MV-4-11 (cell line): ENCODE results near the gene DESI1.
"Not testable (repeated sequence)": the region's sequence is repeated elsewhere in the genome, so short reads cannot be mapped to it uniquely, and the experiment has no call there.

ENCODE experiments used
- DNase-seq: peaks from one replicate; lab custom pipeline; 2025; lab: John Stamatoyannopoulos, UW

Gene DESI1

GRCh38 chr22:41620589-41621098, at the start of gene DESI1:
DESI1 (minus strand) TSS chr22:41621043; CDS start chr22:41620839, 204 bp downstream.
- no peak for DNase-seq

- DNase-seq: no peak
Observed at GRCh38 chr22:41668971-41669911, 48.4 kb upstream of the DESI1 start.

- no peak for DNase-seq
Observed at GRCh38 chr22:41664951-41665350, 44.1 kb upstream of the DESI1 start.

- DNase-seq: no peak
Observed at GRCh38 chr22:41664490-41664889, 43.6 kb upstream of the DESI1 start.

- DNase-seq: not testable (repeated sequence)
Observed at GRCh38 chr22:41663594-41663993, 42.8 kb upstream of the DESI1 start.

- no peak for DNase-seq
Observed at GRCh38 chr22:41661713-41662112, 40.9 kb upstream of the DESI1 start.

GRCh38 chr22:41661088-41661487, 40.2 kb upstream of the DESI1 start:
- DNase-seq: no peak

GRCh38 chr22:41660416-41660815, 39.6 kb upstream of the DESI1 start:
- no peak for DNase-seq

- no peak for DNase-seq
Observed at GRCh38 chr22:41659941-41660340, 39.1 kb upstream of the DESI1 start.

- DNase-seq: no peak
Observed at GRCh38 chr22:41658869-41659268, 38.0 kb upstream of the DESI1 start.

GRCh38 chr22:41657709-41658108, 36.9 kb upstream of the DESI1 start:
- DNase-seq: no peak

- no peak for DNase-seq
Observed at GRCh38 chr22:41656556-41656955, 35.7 kb upstream of the DESI1 start.

- DNase-seq: no peak
Observed at GRCh38 chr22:41654322-41654721, 33.5 kb upstream of the DESI1 start.

- DNase-seq: no peak
Observed at GRCh38 chr22:41650821-41651220, 30.0 kb upstream of the DESI1 start.

- no peak for DNase-seq
Observed at GRCh38 chr22:41650229-41650628, 29.4 kb upstream of the DESI1 start.

- DNase-seq: no peak
Observed at GRCh38 chr22:41648432-41648831, 27.6 kb upstream of the DESI1 start.

- no peak for DNase-seq
Observed at GRCh38 chr22:41647771-41648170, 26.9 kb upstream of the DESI1 start.

GRCh38 chr22:41642331-41643110, 21.7 kb upstream of the DESI1 start:
- DNase-seq: no peak

- no peak for DNase-seq
Observed at GRCh38 chr22:41641854-41642253, 21.0 kb upstream of the DESI1 start.

GRCh38 chr22:41638748-41639147, 17.9 kb upstream of the DESI1 start:
- no peak for DNase-seq

GRCh38 chr22:41638124-41638523, 17.3 kb upstream of the DESI1 start:
- no peak for DNase-seq

GRCh38 chr22:41637623-41638022, 16.8 kb upstream of the DESI1 start:
- DNase-seq: not testable (repeated sequence)

GRCh38 chr22:41636467-41636866, 15.6 kb upstream of the DESI1 start:
- DNase-seq: no peak
